OCI-LY7 (cell line): Measurements from ENCODE around the gene SV2B.

Experiments used
- CTCF ChIP-seq: fragments of 200-600 bp; sonication (generic); conservative IDR thresholded peaks from 2 replicates; pipeline ENCODE4 v1.5.1; 2014; ENCODE audit warnings: mild to moderate bottlenecking, antibody characterized with exemption, low read length, moderate library complexity, mixed read lengths
- EZH2phosphoT487 ChIP-seq: fragments of 200-600 bp; sonication (generic); IDR thresholded peaks from 2 replicates; pipeline ENCODE4 v1.6.1; 2018; ENCODE audit warnings: low read depth, borderline replicate concordance, mild to moderate bottlenecking, mixed run types, antibody characterized with exemption, low read length, moderate library complexity, mixed read lengths

GRCh38 chr15:91203619-91204203 lies 103.7 kb downstream of the SV2B start:
- TF ChIP-seq CTCF (no peak), EZH2phosphoT487 (no peak)
